GM19025 (cell line): ENCODE data around the gene LRRC74B.
"Not testable (repeated sequence)": the region's sequence is repeated elsewhere in the genome, so short reads cannot be mapped to it uniquely, and the experiment has no call there.

Source experiments
- ATAC-seq: cut with Tn5 transposase; IDR thresholded peaks from one replicate; pipeline ENCODE4 v1.9.1; 2021; ENCODE audit warnings: mild to moderate bottlenecking, low read depth, moderate library complexity; ENCODE audit not compliant: unreplicated experiment

The LRRC74B gene

DNA sequence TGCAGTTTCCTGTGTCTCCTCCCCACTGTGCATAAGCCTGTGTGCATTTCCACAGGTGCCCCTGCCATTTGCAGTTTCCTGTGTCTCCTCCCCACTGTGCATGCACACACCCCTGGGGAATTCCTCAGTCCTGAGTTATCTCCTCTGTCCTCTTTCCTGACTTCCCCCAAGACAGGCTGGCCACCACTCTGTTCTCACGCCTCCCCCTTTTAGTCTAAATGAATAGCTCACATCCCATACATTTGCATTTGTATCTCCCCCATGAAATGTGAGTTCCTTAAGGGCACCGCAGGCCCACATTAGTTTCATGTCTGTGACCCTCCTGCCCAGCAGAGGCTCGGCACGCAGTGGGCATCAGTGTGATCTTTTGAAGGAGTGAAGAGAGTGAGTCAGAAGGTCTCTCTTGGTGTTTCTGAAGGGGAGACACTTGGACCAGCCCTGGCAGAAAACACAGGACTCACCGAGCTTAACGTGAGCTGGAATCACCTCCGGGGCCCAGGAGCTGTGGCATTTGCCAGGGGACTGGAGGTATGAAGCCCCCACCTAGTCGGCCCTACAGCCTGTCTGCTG is 6.2 kb downstream of the LRRC74B start:
- no peak for ATAC-seq

DNA sequence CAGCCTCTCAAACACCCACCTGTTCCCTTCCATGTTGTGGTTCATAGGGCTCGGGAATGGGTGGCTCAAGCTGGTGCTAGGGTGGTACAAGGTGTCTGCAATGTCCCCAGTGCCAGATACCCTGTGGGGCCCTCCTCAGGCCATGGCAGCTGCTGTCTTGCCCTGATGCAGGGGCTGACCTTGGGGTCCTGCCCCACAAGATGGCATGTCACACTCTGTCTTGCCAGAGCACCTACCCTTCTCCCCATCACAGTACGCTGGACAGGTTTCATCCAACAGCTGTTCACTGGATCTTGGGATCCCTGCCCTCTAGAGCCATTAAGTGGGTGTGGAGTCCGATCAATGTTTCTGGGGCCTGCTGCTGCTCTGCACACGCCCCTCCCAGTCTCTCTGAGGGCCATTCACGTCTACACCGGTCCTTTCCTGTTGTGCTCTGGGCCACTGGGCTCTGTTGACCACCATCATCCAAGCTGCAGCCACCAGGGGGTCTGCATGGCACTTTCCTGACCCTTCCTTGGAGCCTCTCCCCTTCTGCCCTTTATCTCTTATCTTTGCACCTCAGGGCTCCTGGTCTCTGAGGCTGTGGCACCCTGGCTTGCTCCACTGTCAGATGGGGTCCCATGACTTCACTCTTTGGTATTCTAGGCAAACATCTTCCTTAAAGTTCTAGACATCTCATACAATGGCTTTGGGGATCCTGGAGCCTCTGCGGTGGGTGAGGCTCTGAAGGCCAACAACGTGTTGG is 7.1 kb downstream of the LRRC74B start:
- no peak for ATAC-seq

DNA sequence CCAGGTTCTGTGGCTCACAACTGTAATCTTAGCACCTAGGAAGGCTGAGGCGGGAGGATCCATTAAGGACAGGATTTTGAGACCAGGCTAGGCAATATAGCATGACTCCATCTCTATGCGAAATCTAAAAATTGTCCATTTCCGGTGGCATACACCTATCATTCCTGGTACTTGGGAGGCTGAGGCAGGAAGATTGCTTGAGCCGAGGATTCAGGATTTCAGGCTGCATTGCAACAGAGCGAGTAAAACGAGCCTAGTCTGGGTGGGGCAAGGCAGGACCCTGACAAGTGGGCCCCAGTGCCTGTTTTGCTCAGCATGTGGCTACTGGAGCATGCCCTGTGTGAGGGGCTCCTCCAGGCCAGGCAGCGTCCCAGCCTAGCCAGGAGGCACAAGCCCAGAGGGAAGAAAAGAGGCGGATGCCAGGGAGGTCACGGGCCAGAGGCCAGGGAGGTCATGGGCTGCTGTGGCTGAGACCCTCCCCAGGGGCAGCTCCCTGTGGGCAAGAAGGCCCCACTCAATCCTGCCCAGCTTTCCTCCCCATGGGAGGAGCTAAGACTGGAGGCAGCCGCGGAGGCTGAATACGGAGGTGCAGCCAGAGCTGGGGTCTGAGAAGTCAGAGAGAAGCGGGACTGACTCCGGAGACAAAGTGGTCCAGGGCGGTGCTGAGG is 8.4 kb downstream of the LRRC74B start:
- no peak for ATAC-seq

DNA sequence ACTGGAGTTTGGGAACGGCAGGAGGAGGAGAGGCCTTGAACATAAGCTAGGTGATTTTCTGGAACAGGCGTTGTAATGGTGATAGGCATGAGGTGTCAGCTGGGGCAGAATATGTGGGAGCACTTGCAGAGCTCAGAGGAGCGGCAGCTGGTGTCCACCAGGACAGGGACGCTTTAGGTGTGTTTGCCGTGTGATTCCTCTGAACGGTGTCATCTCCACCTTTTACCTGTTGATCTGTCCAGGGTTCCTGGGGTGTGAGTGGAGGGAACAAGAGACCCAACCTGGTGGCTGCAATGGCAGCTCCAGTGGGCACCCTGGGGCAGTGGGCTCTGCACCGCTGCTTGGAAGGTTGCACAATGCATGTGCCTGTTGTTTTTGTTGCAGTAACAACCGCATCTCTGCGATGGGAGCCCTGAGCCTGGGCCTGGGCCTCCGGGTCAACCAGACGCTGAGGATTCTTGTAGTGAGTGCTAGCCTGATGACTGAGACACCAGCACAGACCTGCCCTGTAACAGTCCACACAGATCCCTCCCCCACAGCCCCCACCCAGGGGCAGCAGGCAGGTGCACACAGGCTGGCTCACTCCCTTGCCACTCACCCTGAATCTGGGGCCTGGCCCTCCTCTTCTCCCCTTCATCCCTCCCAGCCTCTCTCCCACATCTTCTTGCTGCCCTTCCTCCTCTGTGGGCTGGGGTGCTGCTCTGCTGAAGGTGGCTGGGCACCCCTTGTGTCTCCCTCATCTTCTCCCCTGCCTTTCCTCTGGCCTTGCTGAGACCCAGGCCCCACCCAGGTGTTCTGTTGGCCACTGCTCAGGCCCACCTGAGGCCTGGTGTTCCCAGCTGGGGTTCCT is 9.2 kb downstream of the LRRC74B start:
- ATAC-seq: no peak

DNA sequence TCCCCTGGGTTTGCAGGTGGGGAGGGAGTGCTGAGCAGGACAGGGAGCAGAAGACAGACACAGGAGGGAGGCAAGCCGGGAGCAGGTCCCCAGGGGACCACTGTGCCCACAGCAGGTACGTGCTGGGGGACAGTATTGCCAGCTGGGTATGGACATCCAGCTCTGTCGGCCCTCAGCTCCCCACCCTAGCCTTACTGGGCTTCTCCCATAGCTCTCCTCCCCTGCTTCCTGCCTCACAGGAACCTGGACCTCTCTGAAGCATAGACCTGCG is 9.8 kb downstream of the LRRC74B start:
- no peak for ATAC-seq

DNA sequence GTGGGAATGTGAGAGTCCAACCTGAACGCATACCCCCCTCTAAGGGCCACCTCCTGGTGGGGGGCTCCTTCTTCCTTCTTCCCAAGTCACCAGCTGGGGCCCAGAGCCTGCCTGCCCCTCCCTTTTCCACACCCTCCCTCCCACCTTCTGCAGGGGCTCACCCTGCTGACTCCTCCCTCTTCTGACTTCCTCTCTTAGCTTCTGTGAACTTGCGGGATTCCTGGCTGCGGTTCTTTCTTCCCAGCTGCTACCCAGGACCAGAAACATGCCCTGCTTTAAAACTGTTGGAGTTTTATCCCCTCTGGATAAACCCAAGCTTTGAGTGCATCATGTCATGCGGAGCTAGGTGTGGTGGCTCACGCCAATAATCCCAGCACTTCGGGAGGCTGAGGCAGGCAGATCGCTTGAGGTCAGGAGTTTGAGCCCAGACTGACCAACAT is 10.2 kb downstream of the LRRC74B start:
- ATAC-seq: no peak

DNA sequence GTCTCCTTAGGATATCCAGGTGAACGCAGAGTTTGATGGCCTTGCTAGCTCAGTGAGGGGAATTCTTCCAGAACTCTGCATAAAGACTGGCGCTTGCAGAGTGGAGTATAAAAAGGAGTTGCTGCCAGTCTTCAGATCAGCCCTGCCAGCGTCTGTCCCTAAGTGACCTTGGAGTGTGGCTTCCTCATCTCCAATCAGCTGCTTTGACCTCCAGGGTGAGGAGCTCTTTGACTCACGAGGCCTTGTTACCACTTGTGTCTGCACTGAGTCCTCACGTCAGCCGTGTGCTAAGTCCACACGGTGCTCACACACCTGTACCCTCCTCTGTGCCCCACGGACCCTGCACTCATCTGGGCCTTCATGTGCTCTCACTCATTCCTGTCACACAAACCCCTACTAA is 14.6 kb downstream of the LRRC74B start:
- not testable (repeated sequence) for ATAC-seq

DNA sequence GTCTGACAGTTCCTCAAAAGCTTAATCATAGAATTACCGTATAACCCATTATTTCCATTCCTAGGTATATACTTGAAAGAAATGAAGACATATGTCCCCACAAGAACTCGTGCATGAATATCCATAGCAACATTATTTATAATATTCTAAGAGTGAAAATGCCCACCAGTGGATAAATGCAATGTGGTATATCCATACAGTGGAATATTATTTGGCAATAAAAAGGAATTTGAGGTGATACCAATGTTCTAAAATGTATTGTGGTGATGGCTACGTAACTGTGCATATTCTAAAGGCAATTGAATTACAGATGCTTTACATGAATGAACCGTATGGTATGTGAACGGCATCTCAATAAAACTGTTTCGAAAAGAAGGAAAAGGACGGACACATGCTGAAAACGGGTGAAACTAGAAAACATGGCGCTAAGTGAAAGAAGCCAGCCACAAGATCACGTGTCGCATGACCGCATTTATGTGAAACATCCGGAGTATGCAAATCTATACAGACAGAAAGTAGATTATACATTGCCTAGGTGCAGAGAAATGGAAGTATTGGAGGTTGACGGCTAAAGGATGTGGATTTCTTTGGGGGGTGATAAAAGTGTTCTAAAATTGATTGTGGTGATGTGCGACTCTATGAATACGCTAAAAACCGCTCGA is 16.0 kb downstream of the LRRC74B start:
- ATAC-seq: not testable (repeated sequence)

DNA sequence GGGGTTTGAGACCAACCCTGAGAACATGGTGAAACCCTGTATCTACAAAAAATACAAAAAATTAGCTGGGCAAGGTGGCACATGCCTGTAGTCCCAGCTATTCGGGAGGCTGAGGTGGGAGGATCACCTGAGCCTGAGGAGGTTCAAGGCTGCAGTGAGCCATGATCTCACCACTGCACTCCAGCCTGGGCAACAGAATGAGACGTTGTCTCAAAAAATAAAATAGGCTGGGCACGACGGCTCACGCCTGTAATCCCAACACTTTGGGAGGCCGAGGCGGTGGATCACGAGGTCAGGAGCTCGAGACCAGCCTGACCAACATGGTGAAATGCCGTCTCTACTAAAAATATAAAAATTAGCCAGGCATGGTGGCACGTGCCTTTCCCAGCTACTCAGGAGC is 18.7 kb downstream of the LRRC74B start:
- not testable (repeated sequence) for ATAC-seq

DNA sequence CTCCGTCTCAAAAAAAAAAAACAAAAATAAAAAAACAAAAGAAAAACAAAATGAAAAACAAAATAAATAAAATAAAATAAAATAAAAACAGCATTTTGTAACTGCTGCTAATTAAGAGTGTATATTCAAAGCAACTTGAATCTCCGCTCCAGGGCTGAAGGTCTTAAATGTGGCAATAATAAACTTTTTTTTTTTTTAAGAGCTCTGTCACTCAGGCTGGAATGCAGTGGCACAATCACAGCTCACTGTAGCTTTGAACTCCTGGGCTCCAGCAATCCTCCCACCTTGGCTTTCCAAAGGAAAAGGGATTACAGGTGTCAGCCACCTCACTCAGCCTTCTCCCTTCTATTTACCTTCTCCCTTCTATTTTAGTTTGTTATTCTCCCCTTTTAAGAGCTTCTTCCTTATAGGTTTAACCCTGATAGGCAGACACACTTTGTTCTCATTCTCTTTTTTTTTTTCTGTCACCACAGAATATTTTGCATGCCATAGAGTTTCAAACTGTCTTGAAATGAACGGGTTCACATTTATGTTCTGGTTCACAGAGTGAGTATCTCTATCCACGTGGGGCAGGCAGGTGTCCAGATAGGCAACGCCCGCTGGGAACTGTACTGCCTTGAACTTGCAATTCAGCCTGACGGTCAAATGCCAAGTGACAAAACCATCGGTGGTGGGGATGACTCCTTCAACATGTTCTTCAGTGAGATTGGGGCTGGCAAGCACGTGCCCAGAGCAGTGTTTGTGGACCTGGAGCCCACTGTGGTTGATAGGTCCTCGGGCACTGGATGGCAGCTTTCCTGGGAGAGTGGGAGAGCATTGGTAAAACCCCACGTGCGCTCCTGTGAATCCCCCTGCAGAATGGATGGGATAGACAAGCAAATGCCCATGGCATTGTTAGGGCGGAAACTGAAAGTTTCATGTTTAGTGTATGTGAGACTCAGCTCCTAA is 19.4 kb downstream of the LRRC74B start:
- ATAC-seq: no peak

DNA sequence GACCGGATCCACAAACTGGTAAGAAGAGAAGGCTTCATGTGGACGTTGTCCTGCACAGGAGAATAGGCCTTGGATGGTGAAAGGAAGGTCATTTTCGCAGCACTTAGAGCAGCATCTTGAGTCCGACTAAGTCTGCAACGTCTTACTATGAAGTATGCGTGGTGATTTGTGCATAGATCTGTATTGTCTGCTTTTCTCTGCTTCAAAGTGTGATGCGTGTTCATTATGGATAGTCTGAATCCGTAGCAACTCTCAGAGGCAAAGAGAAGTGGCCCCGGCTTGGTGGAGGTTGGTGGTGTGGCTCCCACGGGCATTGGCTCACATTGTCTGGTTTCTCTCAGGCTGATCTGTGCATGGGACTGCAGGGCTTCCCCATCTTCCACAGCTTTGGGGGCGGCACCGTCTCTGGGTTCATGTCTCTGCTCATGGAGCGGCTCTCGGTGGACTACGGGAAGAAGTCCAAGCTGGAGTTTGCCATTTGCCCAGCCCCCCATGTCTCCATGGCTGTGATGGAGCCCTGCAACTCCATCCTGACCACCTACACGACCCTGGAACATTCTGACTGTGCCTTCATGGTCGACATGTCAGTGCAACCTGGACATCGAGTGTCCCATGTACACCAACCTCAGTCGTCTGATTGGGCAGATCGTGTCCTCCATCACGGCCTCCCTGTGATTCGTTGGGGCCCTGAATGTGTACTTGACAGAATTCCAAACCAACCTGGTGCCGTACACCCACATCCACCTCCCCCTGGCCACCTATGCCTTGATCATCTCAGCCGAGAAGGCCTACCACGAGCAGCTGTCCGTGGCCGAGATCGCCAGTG is 21.5 kb downstream of the LRRC74B start:
- no peak for ATAC-seq

DNA sequence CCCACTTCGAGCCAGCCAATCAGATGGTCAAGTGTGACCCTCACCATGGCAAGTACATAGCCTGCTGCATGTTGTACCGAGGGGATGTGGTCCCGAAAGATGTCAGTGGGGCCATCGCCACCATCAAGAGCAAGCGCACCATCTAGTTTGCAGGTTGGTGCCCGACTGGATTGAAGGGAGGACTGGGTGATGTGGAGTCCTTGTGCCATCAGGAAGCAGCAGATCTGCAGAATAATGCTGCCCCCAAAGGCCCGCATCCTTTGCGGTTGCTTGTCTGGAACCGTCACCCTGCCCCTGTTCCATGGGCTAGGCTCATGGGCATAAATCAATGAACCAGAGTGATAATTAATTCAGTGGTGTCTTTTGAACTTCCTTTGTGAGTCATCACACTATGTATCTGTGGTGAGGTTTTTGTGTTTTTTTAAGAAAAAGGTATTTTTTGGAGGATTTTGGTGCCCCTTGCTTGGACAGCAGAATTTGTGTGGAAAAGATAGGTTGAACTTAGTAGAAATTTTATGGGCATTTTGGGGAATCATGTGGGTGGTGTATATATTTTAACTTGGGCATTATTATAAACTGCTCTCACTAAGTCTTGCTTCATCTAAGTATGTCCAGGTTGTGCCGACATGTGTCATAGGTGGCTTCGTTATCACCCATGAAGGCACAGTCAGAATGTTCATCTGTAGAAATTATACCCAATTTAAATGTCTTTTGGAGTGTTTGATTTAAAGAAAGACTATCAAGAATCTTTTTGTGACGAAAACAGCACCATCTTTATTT is 22.3 kb downstream of the LRRC74B start:
- no peak for ATAC-seq

DNA sequence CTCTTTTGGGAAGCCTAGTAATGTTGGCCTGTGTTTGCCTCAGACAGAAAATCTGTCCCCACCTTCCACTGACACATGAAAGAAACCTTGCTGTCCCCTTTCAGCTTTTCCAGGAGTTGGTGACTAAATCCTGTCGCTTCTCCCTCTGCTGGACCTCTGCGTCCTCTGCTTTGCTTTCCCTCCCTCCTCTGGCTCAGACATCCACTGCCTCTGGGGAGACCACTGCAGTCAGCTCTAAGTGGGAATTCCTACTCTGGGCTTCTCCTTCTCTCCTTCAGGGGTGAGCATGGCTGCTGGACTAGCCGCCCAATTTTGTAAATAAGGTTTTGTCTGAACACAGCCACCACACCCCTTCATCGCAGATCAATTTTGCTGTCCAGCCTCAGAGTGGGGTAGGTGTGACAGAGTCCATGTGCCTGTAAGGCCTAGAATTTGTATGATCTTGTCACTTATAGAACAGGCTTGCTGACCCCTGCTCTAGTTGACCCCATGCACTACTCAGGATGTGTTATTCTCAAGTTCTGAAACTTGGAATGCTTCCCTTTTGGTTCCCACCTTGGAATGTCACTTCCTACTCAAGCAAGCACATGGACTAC is 23.0 kb downstream of the LRRC74B start:
- no peak for ATAC-seq

DNA sequence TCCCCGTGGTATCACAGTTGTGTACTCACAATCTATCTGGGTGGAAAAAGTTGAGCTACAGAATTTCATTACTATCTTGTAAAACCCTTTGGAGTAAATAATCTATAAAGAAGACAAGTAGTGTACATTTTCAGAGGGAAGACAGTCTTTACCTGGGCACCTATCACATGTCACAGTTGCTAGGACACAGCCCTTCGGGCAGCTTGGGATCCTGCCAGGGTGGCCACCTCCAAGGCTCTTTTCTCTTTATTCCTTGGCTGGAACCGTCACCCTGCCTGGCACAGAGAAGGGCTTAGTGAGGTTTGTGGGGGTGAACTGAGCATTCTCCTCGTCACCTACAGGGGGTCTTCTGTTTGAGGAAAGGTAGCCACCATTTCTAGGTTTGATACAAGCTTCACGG is 23.6 kb downstream of the LRRC74B start:
- ATAC-seq: no peak

DNA sequence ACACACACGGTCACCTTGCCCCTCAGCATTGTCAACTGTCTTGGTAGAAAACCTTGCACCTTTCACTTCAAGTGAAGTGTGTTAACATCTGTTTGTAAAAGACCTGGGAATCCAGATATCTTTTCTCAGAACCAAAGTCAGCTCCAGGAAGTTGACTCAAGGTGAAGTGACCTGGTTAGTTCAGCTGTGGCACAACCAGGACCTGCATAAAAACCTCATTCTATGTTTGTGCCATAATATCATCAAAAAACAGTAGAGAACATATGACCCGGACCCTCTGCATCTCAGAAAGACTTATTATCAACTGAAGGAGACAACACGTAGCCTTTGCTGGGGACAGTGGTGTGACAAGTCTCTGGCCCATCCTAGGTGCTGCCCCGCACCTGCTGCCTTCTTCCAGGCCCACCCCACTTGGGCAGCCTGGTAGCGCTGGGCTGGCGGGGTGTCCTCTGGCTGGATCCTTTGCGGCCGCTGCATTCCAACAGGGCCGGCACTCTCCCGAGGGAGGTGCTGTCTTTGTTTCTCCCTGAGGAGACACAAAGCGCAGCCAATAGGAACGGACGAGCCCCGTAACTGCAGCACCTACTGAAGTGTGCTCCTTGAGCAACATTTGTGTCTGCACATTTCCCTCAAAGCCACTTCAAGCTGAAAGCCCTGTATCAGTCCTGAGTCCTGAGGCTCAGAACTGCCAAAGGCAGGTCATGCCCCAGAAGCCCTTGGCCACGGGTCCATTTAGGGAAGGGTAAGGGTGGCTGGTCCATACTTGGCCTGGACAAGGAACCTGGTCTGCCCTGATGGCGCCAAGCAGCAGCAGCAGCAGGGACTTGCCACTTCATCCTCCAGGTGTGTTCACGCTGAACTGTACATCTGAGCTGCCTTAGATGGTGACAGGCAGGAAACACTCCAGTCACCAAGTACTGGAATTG is 25.2 kb downstream of the LRRC74B start:
- no peak for ATAC-seq

DNA sequence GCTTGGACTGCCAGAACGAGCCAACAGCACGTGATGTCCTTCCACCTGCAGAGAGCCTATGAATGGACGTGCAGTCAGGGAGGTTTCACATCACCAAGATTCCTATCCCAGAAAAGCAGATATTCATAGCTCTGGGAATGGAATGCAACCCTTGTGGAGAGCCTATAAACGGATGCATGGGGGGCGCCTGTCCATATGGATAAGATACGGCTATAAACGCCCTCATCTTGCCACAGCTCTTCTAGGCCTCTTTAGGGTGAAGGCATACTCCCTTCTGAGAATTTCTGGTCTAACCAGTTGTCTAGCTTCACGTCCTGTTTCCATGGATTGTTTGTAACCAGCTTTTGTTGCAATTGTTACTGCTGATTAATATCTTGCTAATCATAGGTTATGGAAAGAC is 26.1 kb downstream of the LRRC74B start:
- ATAC-seq: not testable (repeated sequence)

DNA sequence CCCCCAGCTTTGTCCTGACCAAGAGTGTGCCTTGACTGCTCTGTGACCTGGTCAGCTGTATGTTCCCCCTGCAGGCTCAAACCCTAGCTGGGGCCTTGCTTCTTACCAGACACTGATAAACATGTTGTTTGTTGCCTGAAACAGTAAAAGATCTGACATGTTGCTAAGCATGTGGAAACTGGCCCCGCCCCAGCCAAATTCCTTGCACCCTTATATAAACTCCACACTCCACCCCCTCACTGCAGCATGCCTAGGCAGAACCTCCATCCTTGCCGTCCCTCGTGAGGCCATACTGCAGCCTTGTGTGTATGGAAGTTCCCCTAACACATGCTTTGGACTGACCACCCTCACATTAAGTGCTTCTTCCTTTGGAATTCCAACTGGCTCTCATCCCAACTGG is 27.3 kb downstream of the LRRC74B start:
- ATAC-seq: no peak
